GM19238 (cell line): ENCODE measurements around the gene IRF6.

Experiments
- DNase-seq: peaks from one replicate; pipeline ENCODE4 v3.0.0; 2011; ENCODE audit warnings: low spot score; ENCODE audit not compliant: insufficient read length

Gene IRF6

DNA sequence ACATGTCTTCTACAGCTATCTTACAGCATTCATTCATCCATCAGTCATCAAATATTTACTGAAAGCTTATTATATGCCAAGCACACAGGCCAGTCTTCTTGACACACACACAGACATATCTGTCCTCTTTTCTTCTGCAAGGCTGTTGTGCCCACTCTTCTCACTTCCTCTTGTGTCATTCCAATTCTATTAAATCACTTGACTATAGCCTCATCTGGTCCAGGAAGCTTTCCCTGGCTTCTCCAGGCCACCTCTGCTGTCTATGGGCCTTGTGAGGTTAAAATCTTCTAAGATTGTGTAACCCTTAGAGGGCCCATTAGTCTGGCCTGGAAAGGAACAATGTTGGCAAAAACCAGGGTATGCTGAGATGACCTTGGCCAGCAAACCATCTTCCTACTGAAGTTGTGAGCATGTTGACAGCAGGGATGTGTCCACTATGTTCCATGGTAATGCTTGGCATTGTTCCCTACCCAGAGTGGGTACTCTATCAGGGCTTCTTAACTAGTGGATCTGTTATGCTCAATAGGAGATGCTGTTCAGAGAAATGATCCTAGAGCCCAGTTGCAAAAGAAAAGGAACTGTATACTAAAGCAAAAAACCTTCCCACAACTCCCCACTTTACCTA, 44.8 kb downstream of the IRF6 start:
- no peak for DNase-seq

DNA sequence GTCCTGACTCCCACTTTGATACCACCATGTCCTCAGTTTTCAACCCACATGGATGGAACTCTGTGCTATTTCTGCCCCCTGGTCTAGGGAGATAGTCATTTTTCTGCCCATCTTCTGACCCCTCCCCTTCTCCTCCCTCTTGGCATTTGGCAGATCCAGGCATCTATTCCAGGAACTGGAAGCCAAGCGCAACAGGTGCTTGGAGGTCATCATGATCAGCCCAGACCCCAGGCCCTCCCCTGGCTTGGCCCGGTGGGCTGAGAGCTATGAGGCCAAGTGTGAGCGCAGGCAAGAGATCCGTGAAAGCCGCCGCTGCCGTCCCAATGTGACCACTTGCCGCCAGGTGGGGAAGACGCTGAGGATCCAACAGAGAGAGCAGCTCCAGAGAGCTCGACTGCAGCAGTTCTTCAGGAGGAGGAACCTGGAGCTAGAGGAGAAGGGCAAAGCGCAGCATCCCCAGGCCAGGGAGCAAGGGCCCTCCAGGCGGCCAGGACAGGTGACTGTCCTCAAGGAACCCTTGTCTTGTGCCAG, 46.0 kb downstream of the IRF6 start:
- DNase-seq, result no peak

- no peak for DNase-seq
These were observed 47.5 kb downstream of the IRF6 start for GRCh38 chr1:209758400-209758799.

DNA sequence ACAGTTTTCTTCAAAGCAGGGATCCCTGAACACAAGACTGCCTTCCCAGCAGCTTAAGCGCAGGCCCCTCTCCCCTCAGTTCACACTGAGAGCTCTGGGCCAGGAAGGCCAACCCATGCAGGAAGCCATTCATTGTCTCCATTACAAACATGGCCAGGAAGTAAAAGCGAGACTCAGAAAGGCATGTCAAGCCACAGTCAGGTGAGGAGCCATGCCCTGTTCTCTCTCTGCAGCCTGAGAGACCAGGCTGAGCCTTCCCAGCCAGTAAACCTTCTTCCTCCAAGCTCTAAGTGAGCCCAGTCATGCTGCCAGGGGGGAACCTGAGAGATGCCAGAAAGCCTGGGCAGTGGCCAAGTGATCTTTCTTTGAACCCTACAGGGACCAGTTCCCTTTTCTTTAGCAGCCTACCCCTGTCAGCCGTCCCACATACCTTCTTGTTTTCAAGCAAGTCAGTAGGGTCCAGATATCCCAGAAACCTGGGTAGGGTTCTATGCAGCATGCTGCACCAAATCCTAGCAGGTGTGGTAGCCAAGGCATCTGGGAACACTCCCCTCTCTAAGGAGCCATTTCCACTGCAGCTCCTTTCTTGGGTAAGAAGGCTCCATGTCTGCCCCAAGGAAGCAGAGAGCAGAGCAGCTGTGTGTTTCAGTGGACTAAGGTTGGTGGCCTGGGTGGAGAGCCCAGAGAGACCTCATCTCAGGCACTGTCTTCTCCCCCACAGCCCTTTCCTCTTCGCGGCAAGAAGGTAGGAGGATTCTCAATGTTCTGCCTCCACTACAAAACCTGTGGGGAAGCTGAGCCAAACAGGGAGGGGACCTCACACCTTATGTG, 49.1 kb downstream of the IRF6 start:
- DNase-seq, result no peak

DNA sequence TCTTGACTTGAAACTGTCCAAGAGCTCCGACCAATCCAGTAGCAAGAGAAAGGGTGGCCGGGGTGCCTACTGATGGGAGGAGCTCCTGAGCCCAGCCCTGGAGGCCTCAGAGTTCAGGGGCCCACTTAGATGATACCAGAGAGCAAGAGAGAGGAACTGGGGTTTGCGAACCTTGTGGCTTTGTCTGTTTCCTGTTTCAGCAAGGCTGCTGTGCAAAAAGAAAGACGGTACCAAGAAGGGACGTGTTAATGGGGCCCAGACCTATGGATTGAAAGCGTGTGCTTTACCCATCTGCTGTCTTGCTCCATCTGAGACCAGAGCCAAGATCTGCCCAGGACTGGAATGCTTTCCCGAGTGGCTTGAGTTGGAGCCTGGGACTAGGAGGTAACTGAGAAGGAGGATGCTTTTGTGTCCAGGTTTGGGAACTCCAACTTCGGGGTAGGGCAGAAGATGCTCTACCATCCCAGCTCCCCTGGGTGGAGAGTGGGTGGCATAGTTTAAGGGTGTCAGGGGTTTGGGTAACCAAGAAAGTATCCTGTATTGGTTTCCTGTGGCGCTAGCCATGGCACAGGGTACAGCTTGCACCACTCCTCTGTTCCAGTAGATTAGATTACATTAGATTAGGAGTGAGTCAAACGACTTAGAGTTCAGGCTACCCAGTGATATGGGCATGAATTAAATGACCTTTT, 49.9 kb downstream of the IRF6 start, which contains the start of gene TRAF3IP3:
TSS of gene TRAF3IP3 (plus strand) at position 128 of the 689 bp plus-strand sequence. CDS start 3,987 bp downstream, outside the sequence.
- DNase-seq, result peak; percentile 70

- DNase-seq, result no peak
These were observed 50.7 kb downstream of the IRF6 start for GRCh38 chr1:209755256-209755655.

GRCh38 chr1:209752890-209753289, 53.1 kb downstream of the IRF6 start:
- DNase-seq, result no peak

- DNase-seq, result no peak
These were observed 54.2 kb downstream of the IRF6 start for GRCh38 chr1:209751627-209752231.

GRCh38 chr1:209749670-209750323, 56.1 kb downstream of the IRF6 start:
- DNase-seq, result no peak

GRCh38 chr1:209749205-209749604, 56.7 kb downstream of the IRF6 start:
- DNase-seq, result no peak

- no peak for DNase-seq
These were observed 57.3 kb downstream of the IRF6 start for GRCh38 chr1:209748620-209749019.

- DNase-seq, result peak; percentile 61
These were observed 58.2 kb downstream of the IRF6 start for GRCh38 chr1:209747580-209748262.

DNA sequence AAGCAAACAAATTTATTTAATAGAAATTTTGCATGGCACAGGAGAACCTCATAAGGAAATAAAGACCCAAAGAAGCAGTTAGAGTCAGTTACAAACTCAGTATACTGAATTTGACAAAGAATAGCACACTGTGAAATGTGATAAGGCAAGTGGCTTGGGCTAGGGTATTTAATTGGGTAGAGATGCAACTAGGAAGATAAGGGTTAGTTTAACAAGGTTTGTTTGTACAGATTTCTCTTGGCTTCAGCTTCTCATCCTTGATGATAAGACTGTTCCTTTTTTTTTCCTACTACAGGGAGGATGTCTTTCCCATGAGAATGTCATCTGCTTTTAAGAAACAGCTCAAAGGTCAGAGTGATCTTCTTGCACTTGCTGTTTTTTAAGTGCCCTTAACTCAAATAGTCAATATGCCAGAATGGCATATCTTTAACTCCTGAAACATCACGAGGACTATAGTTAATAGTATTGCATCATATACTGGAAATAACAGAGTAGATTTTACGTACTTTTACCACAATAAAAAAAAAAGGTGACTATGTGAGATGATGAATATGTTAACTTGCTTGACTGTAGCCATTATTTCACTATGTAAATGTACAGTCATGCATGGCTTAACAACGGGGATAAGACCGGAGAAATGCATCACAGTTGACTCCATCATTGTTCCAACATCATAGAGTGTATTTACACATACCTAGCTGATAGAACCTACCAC, 59.3 kb downstream of the IRF6 start:
- no peak for DNase-seq

DNA sequence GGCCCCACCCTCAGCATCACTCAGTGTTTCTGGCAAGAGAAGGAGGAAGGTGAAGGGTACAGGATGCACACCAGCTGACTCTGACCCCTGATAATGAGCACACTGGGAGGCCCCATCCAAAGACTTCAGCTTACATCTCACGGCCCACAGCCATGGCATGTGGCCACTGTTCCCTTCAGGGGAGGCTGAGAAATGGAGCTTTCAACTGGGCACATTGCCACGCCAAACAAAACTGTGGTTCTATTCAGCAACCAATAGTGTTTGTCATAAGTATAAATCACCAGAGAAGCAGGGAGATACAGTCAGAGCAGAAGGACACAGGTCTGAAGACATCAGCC, 62.8 kb downstream of the IRF6 start:
- no peak for DNase-seq

GRCh38 chr1:209742409-209743144, 63.4 kb downstream of the IRF6 start:
- DNase-seq, result no peak

GRCh38 chr1:209741889-209742288, 64.1 kb downstream of the IRF6 start:
- no peak for DNase-seq

DNA sequence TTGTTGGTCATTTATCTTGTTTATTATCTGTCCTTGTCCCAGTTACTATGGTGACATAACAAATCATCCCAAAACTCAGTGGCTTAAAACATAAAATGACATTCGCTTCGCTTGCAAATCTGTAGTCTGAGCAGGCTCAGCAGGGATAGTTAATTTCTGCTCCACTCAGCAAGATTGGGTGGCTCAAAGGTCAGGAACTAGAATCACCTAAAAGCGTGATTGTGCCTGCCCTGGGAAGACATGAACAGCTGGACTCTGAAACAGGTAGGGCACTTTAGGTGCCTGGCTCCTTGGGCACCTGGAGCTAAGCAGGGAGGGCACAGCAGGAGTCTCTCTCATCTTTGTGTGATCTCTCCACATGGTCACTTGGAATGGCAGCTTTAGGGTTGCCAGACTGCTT, 64.7 kb downstream of the IRF6 start:
- no peak for DNase-seq

DNA sequence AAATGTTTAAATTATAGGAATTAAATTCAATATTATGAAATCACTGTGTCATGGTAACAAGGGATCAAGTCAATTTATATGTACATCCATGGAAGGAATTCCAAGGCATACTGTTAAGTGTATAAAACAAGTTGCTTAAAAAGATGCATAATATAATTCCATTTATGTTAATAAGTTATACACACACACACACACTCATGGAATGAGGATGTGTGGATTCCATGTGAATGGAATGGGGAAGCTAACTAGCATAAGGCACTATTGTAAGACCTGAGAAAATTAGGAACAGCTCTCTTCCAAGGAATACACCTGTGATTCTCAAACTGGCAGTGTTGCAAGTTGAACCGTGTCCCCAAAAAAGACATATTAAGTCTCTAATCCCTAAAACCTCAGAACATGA, 67.7 kb downstream of the IRF6 start:
- DNase-seq, result no peak

DNA sequence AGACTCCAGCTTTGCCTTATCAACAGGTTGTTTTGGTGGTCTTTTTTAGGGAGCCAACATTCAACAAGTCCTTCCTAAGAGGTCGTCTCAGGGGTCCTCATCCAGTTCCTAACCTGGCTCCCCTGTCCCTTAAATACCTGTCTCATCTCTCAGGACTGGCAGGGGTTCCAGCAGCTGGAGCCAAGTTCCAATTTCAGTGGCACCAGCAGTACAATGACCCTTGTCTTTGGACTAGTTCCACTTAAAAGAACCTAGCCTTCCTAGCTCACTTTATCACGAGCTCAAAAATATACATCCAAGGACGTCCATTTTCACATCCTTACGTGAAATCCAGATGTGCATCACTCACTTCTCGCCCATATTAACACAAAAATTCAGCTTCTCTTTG, 68.8 kb downstream of the IRF6 start:
- DNase-seq, result no peak
